Measurements from ENCODE around the gene LHX2.

DNA sequence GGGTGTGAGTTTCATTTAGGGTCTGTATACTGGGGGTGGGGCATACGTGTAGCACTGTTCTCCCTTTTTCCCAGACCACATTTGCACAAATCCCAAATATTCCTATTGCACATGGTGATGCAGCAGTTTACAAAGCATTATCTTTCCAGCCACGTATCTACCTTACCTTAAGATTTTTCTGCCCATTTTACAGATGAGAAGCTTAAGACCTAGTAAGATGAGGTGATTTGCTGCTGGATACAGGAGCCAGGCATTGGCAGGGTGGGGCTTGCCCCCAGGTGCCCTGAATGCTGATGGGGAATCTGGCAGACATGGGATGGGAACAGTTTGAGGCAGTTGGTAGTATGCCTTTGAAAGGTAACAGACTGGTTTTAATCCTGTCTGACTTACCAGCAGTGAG, 12.5 kb downstream of the LHX2 start:
- TF ChIP-seq EZH2 (IDR thresholded peaks at IDR 0.05; ENCODE audit: insufficient read depth, poor library complexity, severe bottlenecking) (no peak), EZH2phosphoT487 (IDR thresholded peaks at IDR 0.05; ENCODE audit: insufficient read depth, low read depth) (no peak)

Data from GM23248 (cell line).